Left ventricle myocardium inferior (tissue), 1 donor: ENCODE data around the gene COX19. TPM values are rescaled to one million over a fixed set of nuclear protein-coding genes. Genes with fewer than 3 reads are reported as not detected.

Source experiments
- DNase-seq: peaks from one replicate; pipeline ENCODE4 v3.0.0-alpha.2; 2020
- H3K27ac ChIP-seq: fragments of 200-600 bp; replicated peaks from 2 replicates; pipeline ENCODE4 v1.8.0; 2021
- H3K27me3 ChIP-seq: fragments of 200-600 bp; 2 replicates; pipeline ENCODE4 v1.8.0; 2021; ENCODE audit warnings: low read depth
- H3K36me3 ChIP-seq: fragments of 200-600 bp; 2 replicates; pipeline ENCODE4 v1.8.0; 2021
- H3K4me1 ChIP-seq: fragments of 200-600 bp; 2 replicates; pipeline ENCODE4 v1.8.0; 2021
- H3K4me3 ChIP-seq: fragments of 200-600 bp; 2 replicates; pipeline ENCODE4 v1.8.0; 2021; ENCODE audit warnings: mild to moderate bottlenecking, moderate library complexity
- H3K9me3 ChIP-seq: fragments of 200-600 bp; replicated peaks from 2 replicates; pipeline ENCODE4 v1.8.0; 2021
- CTCF ChIP-seq: fragments of 200-600 bp; IDR thresholded peaks from 2 replicates; pipeline ENCODE4 v1.8.0; 2021; ENCODE audit warnings: antibody characterized with exemption, mild to moderate bottlenecking, borderline replicate concordance
- intact Hi-C: fragments of 100-400 bp; cut with micrococcal nuclease; formaldehyde crosslinking; loops from one replicate; pipeline ENCODE4 v1.11.0; 2022
- total RNA-seq: library from RNA; stranded (reverse); fragmentation: NEBNext Ultra II Directional; extraction: Animal tissue kit (Norgen Biotek cat#: 25700); gene quantifications from one replicate; pipeline ENCODE4 v1.2.1, GENCODE V29; 2021
- donor health status: DM: no; HTN: yes; CAD: no; lungs with severe emphysema.

Gene COX19
- total RNA-seq, 1 donor from 2014 or later: 8.5 TPM

GRCh38 chr7:1012716-1013095 is 37.4 kb upstream of the COX19 start:
- Histone ChIP-seq H3K36me3 (peaks cover 19% of the 10 kb centered on the region), H3K4me3 (no peak overlapping the region), H3K27ac (no peak overlapping the region), H3K4me1 (peaks cover 8% of the 10 kb centered on the region), H3K27me3 (no peaks in the 10 kb centered on the region), H3K9me3 (no peaks in the 10 kb centered on the region)
- DNase-seq: no peak
- no peak for TF ChIP-seq CTCF
- intact Hi-C loops: no loop called here

- Histone ChIP-seq H3K27me3 (no peaks in the 10 kb centered on the region), H3K36me3 (peaks cover 25% of the 10 kb centered on the region), H3K4me1 (peaks cover 8% of the 10 kb centered on the region), H3K27ac (no peak overlapping the region), H3K4me3 (no peak overlapping the region), H3K9me3 (no peaks in the 10 kb centered on the region)
- TF ChIP-seq CTCF: no peak
- intact Hi-C loops: no loop called here
- no peak for DNase-seq
Observed at GRCh38 chr7:1012004-1012715, 36.8 kb upstream of the COX19 start.

GRCh38 chr7:1011297-1012003 is 36.1 kb upstream of the COX19 start:
- no peak for TF ChIP-seq CTCF
- intact Hi-C loops: no loop called here
- Histone ChIP-seq H3K4me3 (no peak overlapping the region), H3K27me3 (no peaks in the 10 kb centered on the region), H3K9me3 (no peaks in the 10 kb centered on the region), H3K36me3 (peaks cover 31% of the 10 kb centered on the region), H3K27ac (no peak overlapping the region), H3K4me1 (peaks cover 8% of the 10 kb centered on the region)
- no peak for DNase-seq

GRCh38 chr7:1010226-1010625 is 34.9 kb upstream of the COX19 start:
- Histone ChIP-seq H3K27me3 (no peaks in the 10 kb centered on the region), H3K9me3 (no peaks in the 10 kb centered on the region), H3K36me3 (peaks cover 31% of the 10 kb centered on the region), H3K27ac (no peak overlapping the region), H3K4me3 (no peak overlapping the region), H3K4me1 (peaks cover 1% of the 10 kb centered on the region)
- intact Hi-C loops: no loop called here
- DNase-seq: no peak
- no peak for TF ChIP-seq CTCF

- DNase-seq: no peak
- Histone ChIP-seq H3K9me3 (no peaks in the 10 kb centered on the region), H3K27me3 (no peaks in the 10 kb centered on the region), H3K4me1 (peaks cover under 1% of the 10 kb centered on the region), H3K36me3 (peaks cover 31% of the 10 kb centered on the region), H3K4me3 (no peak overlapping the region), H3K27ac (no peak overlapping the region)
- no peak for TF ChIP-seq CTCF
- intact Hi-C loops: no loop called here
Observed at GRCh38 chr7:1009747-1010146, 34.4 kb upstream of the COX19 start.
